Vagina (tissue), 2 donors: Measurements from ENCODE around the gene SNX27. TPM values are rescaled to one million over a fixed set of nuclear protein-coding genes. Genes with fewer than 3 reads are reported as not detected.

ENCODE experiments used
- DNase-seq, 2 donors: peaks; one replicate each; pipeline ENCODE4 v3.0.0-alpha.2; 2017; ENCODE audit errors: extremely low spot score in 2 of 2
- H3K27ac ChIP-seq: fragments of 200-600 bp; sonication (generic); one replicate; pipeline ENCODE4 v1.5.1; 2019
- H3K27me3 ChIP-seq: fragments of 200-600 bp; sonication (generic); one replicate; pipeline ENCODE4 v1.5.1; 2019
- H3K36me3 ChIP-seq, 2 donors: fragments of 200-600 bp; sonication (generic); one replicate each; pipeline ENCODE4 v1.5.1; 2017 to 2019
- H3K4me1 ChIP-seq: fragments of 200-600 bp; sonication (generic); one replicate; pipeline ENCODE4 v1.5.1; 2019
- H3K4me3 ChIP-seq, 2 donors: fragments of 200-600 bp; sonication (generic); 1 replicate in 1 of 2; 2 replicates in 1 of 2; pipeline ENCODE4 v1.5.1; 2016 to 2019
- H3K9me3 ChIP-seq: fragments of 200-600 bp; sonication (generic); one replicate; pipeline ENCODE4 v1.5.1; 2019
- POLR2A ChIP-seq, 2 donors: fragments of 450-650 bp; IDR thresholded peaks; one replicate each; pipeline ENCODE4 v1.6.1; 2017; ENCODE audit warnings: antibody characterized with exemption in 2 of 2, mild to moderate bottlenecking in 2 of 2, moderate library complexity in 2 of 2
- POLR2AphosphoS5 ChIP-seq, 2 donors: sonication (generic); formaldehyde crosslinking; IDR thresholded peaks; one replicate each; pipeline ENCODE4 v1.9.0; 2017; ENCODE audit warnings: antibody characterized with exemption in 2 of 2, mild to moderate bottlenecking in 2 of 2, low read depth in 1 of 2; ENCODE audit not compliant: insufficient read depth in 1 of 2
- intact Hi-C: fragments of 100-400 bp; cut with DNase I; formaldehyde crosslinking; loops from one replicate; pipeline ENCODE4 v1.15.1; 2023
- total RNA-seq: library from RNA; depleted of rRNA; stranded (reverse); fragments of >200 nt; gene quantifications from one replicate; pipeline ENCODE4 v1.2.3, GENCODE V29; 2016
- TF ChIP-seq, protein P1 (sequence below), 3 experiments: fragments of 450-650 bp in 2 of 3; fragments of 200-600 bp in 1 of 3; sonication (generic) in 1 of 3; IDR thresholded peaks; one replicate each; pipeline ENCODE4 v1.5.1; 2017 to 2019; ENCODE audit warnings: antibody characterized with exemption in 3 of 3, mild to moderate bottlenecking in 2 of 3, moderate library complexity in 2 of 3

SNX27 gene
- total RNA-seq, 1 donor from 2014 or later: 50.6 TPM

- no peak for TF ChIP-seq POLR2A (IDR thresholded peaks at IDR 0.05)
- no peak for TF ChIP-seq POLR2AphosphoS5 (IDR thresholded peaks at IDR 0.05; ENCODE audit: insufficient read depth in 1 of 2, low read depth in 1 of 2)
- TF ChIP-seq, protein P1, sequence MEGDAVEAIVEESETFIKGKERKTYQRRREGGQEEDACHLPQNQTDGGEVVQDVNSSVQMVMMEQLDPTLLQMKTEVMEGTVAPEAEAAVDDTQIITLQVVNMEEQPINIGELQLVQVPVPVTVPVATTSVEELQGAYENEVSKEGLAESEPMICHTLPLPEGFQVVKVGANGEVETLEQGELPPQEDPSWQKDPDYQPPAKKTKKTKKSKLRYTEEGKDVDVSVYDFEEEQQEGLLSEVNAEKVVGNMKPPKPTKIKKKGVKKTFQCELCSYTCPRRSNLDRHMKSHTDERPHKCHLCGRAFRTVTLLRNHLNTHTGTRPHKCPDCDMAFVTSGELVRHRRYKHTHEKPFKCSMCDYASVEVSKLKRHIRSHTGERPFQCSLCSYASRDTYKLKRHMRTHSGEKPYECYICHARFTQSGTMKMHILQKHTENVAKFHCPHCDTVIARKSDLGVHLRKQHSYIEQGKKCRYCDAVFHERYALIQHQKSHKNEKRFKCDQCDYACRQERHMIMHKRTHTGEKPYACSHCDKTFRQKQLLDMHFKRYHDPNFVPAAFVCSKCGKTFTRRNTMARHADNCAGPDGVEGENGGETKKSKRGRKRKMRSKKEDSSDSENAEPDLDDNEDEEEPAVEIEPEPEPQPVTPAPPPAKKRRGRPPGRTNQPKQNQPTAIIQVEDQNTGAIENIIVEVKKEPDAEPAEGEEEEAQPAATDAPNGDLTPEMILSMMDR (IDR thresholded peaks at IDR 0.05): no peak
- Histone ChIP-seq H3K9me3 (no peaks in the 10 kb centered on the region), H3K27me3 (no peaks in the 10 kb centered on the region), H3K36me3 (peaks cover 0 to under 1% of the 10 kb centered on the region in 2 donors), H3K27ac (no peak overlapping the region), H3K4me3 (no peak overlapping the region), H3K4me1 (no peaks in the 10 kb centered on the region)
- DNase-seq: no peak
- intact Hi-C loops: no loop called here
Measured at GRCh38 chr1:151706464-151707415, 94.9 kb downstream of the SNX27 start.

GRCh38 chr1:151707541-151708065, 95.8 kb downstream of the SNX27 start:
- H3K4me3 ChIP-seq: no peak overlapping the region
- H3K9me3 ChIP-seq: no peaks in the 10 kb centered on the region
- intact Hi-C loops: no loop called here
- DNase-seq: no peak
- no peak overlapping the region for H3K27ac ChIP-seq
- H3K27me3 ChIP-seq: no peaks in the 10 kb centered on the region
- no peaks in the 10 kb centered on the region for H3K36me3 ChIP-seq
- H3K4me1 ChIP-seq: no peaks in the 10 kb centered on the region
- TF ChIP-seq POLR2AphosphoS5 (IDR thresholded peaks at IDR 0.05; ENCODE audit: insufficient read depth in 1 of 2, low read depth in 1 of 2) (no peak), POLR2A (IDR thresholded peaks at IDR 0.05) (no peak)
- TF ChIP-seq, protein P1 (IDR thresholded peaks at IDR 0.05): no peak

- intact Hi-C loops: no loop called here
- Histone ChIP-seq H3K4me3 (no peak overlapping the region), H3K4me1 (no peaks in the 10 kb centered on the region), H3K27me3 (no peaks in the 10 kb centered on the region), H3K27ac (no peak overlapping the region), H3K9me3 (no peaks in the 10 kb centered on the region), H3K36me3 (no peaks in the 10 kb centered on the region)
- TF ChIP-seq POLR2AphosphoS5 (IDR thresholded peaks at IDR 0.05; ENCODE audit: insufficient read depth in 1 of 2, low read depth in 1 of 2) (no peak), POLR2A (IDR thresholded peaks at IDR 0.05) (no peak)
- TF ChIP-seq, protein P1 (IDR thresholded peaks at IDR 0.05): no peak
- DNase-seq: no peak
Measured at GRCh38 chr1:151708891-151709290, 97.0 kb downstream of the SNX27 start.

- no peak for DNase-seq
- Histone ChIP-seq H3K36me3 (no peaks in the 10 kb centered on the region), H3K27me3 (no peaks in the 10 kb centered on the region), H3K27ac (no peak overlapping the region), H3K9me3 (no peaks in the 10 kb centered on the region), H3K4me3 (no peak overlapping the region), H3K4me1 (no peaks in the 10 kb centered on the region)
- intact Hi-C loops: no loop called here
- no peak for TF ChIP-seq POLR2A (IDR thresholded peaks at IDR 0.05)
Measured at GRCh38 chr1:151710187-151710840, 98.5 kb downstream of the SNX27 start.

DNA sequence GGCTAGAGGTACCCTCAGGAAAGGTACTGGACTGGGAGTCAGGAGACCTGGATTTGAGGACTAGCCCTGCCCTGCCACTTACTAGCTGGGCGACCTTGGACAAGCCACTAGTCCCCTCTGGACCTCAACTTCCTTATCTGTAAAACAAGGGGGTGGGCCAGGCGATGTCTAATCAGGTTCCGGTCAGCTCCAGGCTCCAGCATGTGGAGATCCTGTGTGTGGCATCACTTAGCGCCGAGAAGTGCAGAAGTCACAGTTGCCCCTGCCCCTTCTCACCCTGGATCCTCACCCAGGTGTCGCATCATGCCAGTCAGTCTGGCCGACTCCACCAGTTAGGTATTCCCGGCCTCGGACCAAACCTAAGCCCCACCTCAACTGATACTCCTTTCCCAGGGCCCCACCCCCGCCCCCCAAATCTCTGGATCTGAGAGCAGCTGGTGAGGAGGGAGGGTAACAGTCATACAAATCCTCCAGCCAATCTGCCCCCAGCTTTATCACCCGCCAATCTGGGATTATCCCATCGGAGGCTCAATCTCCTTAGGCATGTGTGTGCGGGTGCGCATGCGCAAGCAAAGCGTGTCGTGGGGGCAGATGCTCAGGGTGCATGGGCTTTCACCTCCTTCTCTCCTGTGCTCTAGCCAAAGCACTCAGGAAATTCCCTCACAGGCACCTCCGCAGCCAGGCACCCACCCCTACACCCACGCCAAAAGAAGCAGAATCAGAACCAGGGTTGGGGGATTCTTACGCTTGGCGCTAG, 99.4 kb downstream of the SNX27 start:
- Histone ChIP-seq H3K27ac (no peak overlapping the region), H3K36me3 (no peaks in the 10 kb centered on the region), H3K9me3 (no peaks in the 10 kb centered on the region), H3K4me1 (peaks cover under 1% of the 10 kb centered on the region), H3K4me3 (no peak overlapping the region), H3K27me3 (no peaks in the 10 kb centered on the region)
- no peak for DNase-seq
- intact Hi-C loops: no loop called here
- TF ChIP-seq, protein P1 (IDR thresholded peaks at IDR 0.05): no peak
- TF ChIP-seq POLR2AphosphoS5 (IDR thresholded peaks at IDR 0.05; ENCODE audit: insufficient read depth in 1 of 2, low read depth in 1 of 2) (no peak), POLR2A (IDR thresholded peaks at IDR 0.05) (no peak)
